GM12891 (cell line): Measurements from ENCODE around the gene CX3CR1.

ENCODE experiments used
- POLR2A ChIP-seq: IDR thresholded peaks from 2 replicates; pipeline ENCODE4 v1.6.1; 2011; ENCODE audit warnings: low read depth, low read length, control low read depth
- SPI1 ChIP-seq: IDR thresholded peaks from 2 replicates; pipeline ENCODE4 v1.6.1; 2011; ENCODE audit warnings: low read depth, low read length, control low read depth
- TAF1 ChIP-seq: IDR thresholded peaks from 2 replicates; pipeline ENCODE4 v1.6.1; 2011; ENCODE audit warnings: low read depth, low read length, control low read depth

GRCh38 chr3:39291903-39292329 lies 12.1 kb upstream of the CX3CR1 start:
- TF ChIP-seq TAF1 (no peak), POLR2A (no peak), SPI1 (no peak)
